D721Med (cell line): ENCODE measurements around the gene GSS.

ENCODE experiments used
- DNase-seq: peaks from one replicate; pipeline ENCODE4 v3.0.0; 2011; ENCODE audit warnings: low spot score; ENCODE audit not compliant: insufficient read length
- FAIRE-seq: peaks from 2 replicates; lab custom pipeline; 2011; peaks lifted over from hg19 to GRCh38; lab: Jason Lieb, UNC
- TF ChIP-seq, protein P1 (sequence below): IDR thresholded peaks from 2 replicates; pipeline ENCODE4 v1.5.1; 2012; ENCODE audit warnings: mild to moderate bottlenecking, control low read depth; ENCODE audit not compliant: insufficient read depth; ENCODE audit errors: missing control alignments

GSS gene

DNA sequence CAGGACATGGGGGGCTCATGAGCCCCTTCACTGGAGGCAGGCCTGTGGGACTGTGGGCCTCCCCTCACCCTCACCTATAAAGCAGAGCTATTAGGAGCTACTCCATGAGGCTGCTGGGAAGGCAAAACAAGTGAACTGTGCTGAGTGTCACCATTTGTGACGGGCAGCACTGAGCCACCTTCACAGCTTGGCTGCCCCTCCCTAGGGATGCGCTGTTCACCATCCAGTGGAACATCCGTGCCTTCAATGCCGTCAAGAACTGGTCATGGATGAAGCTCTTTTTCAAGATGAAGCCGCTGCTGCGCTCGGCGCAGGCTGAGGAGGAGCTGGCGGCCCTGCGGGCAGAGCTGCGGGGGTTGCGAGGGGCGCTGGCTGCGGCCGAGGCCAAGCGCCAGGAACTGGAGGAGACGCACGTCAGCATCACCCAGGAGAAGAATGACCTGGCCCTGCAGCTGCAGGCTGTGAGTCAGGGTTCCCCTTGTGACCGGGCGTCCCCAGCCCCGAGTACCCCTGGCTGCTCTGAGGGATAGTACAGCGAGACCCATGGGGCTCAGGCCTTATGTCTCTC, 38.4 kb upstream of the GSS start:
- TF ChIP-seq, protein P1, sequence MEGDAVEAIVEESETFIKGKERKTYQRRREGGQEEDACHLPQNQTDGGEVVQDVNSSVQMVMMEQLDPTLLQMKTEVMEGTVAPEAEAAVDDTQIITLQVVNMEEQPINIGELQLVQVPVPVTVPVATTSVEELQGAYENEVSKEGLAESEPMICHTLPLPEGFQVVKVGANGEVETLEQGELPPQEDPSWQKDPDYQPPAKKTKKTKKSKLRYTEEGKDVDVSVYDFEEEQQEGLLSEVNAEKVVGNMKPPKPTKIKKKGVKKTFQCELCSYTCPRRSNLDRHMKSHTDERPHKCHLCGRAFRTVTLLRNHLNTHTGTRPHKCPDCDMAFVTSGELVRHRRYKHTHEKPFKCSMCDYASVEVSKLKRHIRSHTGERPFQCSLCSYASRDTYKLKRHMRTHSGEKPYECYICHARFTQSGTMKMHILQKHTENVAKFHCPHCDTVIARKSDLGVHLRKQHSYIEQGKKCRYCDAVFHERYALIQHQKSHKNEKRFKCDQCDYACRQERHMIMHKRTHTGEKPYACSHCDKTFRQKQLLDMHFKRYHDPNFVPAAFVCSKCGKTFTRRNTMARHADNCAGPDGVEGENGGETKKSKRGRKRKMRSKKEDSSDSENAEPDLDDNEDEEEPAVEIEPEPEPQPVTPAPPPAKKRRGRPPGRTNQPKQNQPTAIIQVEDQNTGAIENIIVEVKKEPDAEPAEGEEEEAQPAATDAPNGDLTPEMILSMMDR: no peak
- no peak for DNase-seq
- FAIRE-seq: no peak

DNA sequence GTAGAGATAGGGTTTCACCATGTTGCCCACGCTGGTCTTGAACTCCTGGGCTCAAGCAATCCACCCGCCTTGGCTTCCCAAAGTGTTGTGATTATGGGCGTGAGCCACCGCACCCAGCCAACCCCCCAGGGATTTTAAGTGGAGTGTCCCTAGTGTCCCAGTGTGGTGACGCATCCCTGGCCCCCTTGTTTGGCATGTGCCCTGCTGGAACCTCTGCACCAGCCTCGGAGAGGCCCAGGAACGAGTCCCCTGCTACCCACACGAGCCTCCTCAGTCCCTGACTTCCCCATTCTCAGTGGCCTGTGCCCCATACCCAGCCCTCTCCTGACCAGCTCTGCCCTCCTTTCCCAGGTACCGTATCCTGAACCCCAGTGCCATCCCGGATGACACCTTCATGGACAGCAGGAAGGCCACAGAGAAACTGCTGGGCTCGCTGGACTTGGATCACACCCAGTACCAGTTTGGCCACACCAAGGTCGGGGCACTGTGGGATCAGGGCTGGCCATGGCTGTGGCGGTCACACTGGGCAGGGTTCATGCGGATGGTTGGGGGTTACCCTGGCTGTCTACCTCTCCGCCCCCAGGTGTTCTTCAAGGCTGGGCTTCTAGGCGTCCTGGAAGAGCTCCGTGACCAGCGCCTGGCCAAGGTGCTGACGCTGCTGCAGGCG, 37.3 kb upstream of the GSS start:
- FAIRE-seq: no peak
- TF ChIP-seq, protein P1: no peak
- DNase-seq: no peak

DNA sequence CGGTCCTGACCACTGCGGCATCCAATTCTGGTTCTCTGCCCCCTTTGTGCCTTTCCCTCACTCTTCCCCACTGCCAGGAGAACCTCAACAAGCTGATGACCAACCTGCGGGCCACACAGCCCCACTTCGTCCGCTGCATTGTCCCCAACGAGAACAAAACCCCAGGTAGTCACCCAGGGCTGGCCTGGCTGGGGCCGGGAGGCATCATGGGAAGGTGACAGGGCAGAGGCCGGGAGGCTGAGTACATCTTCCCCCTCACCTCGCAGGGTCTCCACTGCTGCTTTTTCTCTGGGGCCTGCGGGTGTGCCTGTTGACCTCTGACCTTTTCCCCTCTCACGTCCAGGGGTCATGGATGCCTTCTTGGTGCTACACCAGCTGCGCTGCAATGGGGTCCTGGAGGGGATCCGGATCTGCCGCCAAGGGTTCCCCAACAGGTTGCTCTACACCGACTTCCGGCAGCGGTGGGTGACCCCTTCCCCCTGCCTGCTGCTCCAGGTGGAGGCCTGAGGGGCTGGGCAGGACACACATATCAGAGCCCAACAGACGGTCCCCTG, 35.1 kb upstream of the GSS start:
- TF ChIP-seq, protein P1: no peak
- DNase-seq (no peak), FAIRE-seq (no peak)

DNA sequence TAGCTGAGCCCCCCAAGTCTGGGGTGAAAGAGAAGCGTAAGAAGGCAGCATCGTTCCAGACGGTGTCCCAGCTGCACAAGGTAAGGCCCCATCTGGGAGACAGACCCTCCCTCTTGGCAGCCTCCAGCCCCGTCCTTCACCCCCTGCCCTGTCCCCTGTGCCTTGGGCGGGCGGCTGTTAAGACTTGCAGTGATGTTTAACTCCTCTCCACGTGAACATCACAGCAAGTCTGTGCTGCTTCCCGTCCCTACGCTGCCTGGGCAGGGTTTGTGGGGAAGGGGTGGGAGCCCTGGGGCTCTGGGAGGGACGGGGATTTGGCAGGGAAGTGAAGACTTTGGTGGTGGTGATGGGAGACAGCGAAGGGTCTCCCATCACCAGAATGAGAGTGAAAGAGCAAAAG, 34.6 kb upstream of the GSS start:
- TF ChIP-seq, protein P1: no peak
- FAIRE-seq: no peak
- DNase-seq: no peak

DNA sequence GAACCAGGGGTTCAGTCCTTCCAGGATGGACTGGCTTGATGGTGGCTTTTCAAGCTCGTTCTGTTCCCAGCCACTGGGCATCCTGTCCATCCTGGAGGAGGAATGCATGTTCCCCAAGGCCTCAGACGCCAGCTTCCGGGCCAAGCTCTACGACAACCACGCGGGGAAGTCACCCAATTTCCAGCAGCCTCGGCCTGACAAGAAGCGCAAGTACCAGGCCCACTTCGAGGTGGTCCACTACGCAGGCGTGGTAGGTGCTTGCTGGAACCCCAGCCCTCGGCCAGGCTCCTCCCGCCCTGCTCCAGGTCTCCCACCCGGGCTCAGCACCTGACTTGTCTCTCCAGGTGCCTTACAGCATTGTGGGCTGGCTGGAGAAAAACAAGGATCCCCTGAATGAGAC, 34.1 kb upstream of the GSS start:
- FAIRE-seq: no peak
- TF ChIP-seq, protein P1: no peak
- no peak for DNase-seq

DNA sequence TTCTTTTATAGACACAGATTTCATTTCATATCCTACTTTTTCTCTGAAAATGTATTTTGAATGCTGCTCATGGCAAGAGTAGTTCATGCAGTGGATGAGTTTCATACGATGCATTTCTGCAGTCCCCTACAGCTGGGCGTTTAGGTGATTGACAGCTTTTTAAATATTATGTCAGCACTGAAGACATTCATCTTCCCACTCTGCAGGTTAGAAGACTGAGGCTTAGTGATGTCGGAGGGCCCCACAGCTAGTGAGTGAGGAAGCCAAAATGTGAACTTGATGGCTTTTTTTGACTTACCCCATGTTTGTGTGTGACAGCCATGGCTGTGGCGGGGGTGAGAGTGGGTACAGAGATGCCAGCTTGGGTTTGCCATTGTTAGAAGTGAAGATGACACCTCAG, 33.5 kb upstream of the GSS start:
- TF ChIP-seq, protein P1: no peak
- no peak for FAIRE-seq
- no peak for DNase-seq

DNA sequence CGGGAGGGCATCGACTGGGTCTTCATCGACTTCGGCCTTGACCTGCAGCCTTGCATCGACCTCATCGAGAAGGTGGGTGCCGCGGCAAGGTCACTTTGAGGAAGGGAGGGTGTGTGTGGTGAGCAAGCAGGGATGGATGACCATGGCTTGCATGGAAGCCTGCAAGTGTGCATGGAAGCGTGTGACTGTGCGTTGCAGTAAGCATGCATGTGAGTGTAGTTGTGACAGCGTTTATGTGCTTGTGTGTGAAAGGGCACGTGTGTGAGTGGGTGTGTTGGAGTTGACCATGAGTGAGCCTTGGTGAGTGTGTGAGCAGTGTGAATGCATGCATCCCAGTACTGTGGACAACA, 32.6 kb upstream of the GSS start:
- no peak for FAIRE-seq
- DNase-seq: no peak
- TF ChIP-seq, protein P1: no peak
